HL-60/S4 (cell line): ENCODE data around the gene KIAA1671.

Experiments used
- in situ Hi-C: fragments of 300-500 bp; cut with MboI; formaldehyde crosslinking; loops from 2 replicates; pipeline ENCODE4 v1.14.3; 2022; ENCODE audit warnings: low sequenced_read_pairs

The KIAA1671 gene

GRCh38 chr22:25061605-25062376, 109.3 kb downstream of the KIAA1671 start:
- in situ Hi-C loops: no loop called here

DNA sequence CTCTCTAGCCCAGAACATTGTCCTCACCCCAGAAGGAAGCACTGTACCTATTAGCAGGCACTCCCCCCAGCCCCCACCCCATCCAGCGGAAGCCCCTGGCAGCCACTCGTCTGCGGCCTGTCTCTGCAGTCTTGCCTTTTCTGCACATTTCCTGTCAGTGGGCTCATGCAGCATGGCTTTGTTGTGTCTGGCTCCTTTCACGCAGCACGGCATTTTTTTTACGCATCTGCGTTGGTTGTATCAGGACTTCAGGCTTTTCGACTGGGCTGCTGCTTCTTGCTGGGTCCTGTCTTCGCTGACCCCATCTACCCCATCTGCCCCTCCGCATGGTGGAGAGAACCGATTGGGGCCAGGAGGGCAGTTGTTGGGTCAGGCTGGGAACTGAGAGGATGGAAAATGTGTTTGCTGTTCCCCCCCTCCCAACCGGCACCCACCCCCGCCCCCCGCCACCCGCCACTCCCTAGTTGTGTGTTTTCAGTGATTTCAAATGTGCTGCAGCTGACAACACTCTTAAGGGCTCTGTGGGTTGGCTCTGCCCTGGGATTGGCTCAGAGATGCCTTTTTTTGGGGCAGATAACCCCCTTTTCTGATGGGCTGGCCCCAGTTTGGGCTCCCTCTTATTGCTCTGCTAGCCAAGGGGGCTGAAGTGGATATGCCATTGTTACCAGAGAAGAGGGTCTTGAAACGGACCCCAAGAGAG, 110.0 kb downstream of the KIAA1671 start:
- in situ Hi-C loops: no loop called here

DNA sequence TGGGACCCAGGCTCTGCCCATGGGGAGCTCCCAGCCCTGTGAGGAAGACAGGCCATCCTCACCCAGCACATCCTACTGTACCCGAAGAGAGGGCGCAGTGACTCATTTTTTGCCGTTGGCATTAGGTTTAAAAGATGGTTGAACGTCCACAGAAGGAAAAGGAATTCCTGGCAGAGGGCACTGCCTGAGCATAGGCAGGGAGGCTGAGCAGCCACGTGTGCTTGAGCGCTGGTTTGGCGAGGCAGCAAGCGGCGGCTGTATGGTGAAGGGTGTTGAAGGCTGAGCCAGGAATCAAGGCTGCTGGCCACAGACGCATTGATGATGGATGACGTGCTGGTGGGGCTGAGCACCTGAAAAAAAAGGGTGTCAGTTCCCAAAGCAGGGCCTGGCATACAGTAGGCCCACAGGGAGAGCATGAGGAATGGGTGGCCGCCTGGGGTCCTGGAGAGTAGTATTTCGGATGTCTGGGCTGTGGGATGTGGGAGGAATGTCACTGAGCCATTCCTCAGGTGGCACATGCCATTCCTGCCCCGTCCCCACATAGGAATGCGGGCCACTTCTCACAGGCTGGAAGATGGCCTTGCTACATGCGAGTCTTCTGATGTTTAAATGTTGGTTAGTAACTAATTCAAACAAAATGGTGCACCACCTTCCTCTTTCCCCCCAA, 112.5 kb downstream of the KIAA1671 start:
- in situ Hi-C loops: no loop called here

- in situ Hi-C loops: no loop called here
Measured at GRCh38 chr22:25066861-25067435, 114.4 kb downstream of the KIAA1671 start.

GRCh38 chr22:25067851-25068421, 115.4 kb downstream of the KIAA1671 start:
- in situ Hi-C loops: no loop called here

DNA sequence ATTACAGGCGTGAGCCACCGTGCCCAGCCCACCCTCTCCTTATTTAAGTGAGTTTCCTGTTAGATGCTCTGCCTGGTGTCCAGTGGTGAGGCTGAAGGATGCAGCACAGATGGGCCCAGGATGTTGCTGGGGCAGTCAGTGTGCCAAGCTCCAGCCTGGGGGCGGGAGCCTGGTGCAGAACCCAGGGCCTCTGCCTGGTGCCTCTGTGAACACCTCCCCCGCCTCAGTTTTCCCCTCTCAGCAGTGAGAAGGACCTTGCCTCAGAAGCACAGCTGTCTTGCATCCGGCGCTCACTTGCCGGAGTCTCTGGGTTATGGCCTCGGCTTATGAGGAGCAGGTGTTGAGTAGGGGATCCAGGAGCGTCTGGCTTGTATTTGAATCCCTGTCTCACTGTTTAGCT, 116.2 kb downstream of the KIAA1671 start:
- in situ Hi-C loops: no loop called here

DNA sequence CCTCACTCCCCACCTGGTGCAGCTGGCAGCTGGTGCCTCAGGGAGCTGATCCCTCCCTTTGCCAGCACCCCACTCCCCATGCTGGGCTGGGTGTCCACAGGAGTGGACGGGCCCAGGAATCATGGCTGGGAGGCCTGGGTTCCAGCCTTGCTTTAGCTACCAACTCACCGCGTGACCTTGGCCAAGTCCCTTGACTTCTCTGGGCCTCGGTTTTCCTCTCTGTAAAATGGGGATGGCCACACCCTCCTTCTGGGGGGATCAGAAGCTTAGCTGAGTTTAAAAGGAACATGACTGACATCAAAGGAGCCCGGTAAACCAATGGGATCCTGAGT, 116.9 kb downstream of the KIAA1671 start:
- in situ Hi-C loops: no loop called here

DNA sequence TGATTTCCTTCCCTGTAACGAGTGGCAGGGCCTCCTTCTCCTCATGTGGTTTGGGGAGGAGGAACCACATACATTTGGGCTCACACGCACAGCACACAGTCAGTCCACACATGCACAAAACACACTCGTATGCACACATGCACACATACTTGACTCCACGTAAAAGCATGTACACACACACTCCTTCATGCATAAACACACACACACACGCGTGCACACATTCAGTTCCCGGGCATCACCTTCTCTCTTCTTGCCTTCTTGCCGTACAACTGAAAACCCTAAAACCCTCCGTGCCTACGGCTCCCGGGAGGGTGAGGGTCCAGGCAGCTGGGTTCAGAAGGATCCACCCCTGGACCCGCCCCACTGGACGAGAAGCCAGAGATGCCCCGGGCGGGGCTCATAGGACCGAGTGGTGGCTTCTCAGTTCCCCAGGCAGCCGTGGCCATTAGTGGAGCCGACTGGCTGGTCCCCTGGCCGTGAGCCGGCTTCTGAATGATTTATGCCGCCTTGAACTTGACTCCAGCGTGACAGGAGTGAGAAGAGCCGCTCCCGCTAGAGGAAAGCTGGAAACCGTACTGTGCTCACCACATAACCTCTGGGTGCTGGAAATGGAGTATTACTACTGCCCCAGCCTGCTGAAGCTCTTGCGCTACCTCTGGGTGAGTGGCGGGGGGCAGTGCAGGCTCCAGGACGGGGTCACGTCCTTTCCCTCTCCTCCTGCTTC, 117.4 kb downstream of the KIAA1671 start:
- in situ Hi-C loops: no loop called here

- in situ Hi-C loops: no loop called here
Measured at GRCh38 chr22:25070956-25071355, 118.4 kb downstream of the KIAA1671 start.

GRCh38 chr22:25071720-25072119, 119.2 kb downstream of the KIAA1671 start:
- in situ Hi-C loops: no loop called here

DNA sequence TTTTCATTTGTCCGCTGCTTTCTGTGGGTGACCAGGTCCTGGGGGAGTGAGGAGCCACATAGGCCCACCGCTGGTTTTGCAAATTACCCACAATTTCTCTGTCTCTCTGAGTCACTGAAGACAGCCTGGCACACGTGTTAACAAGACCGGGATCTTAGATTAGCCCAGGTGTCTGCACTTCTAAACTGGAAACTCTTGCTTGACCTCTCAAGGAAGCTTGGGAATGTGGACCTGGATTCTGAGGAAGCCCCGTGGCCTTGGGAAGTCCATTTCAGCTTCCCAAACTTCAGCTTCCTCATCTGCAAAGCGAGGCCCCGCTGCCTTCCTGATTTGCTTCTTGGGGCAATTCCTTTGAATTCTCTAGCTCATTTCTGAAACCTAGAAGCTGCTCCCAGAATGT, 119.9 kb downstream of the KIAA1671 start:
- in situ Hi-C loops: no loop called here

- in situ Hi-C loops: no loop called here
Measured at GRCh38 chr22:25076336-25076735, 123.8 kb downstream of the KIAA1671 start.

- in situ Hi-C loops: no loop called here
Measured at GRCh38 chr22:25077056-25077455, 124.5 kb downstream of the KIAA1671 start.

- in situ Hi-C loops: no loop called here
Measured at GRCh38 chr22:25077964-25078363, 125.4 kb downstream of the KIAA1671 start.

DNA sequence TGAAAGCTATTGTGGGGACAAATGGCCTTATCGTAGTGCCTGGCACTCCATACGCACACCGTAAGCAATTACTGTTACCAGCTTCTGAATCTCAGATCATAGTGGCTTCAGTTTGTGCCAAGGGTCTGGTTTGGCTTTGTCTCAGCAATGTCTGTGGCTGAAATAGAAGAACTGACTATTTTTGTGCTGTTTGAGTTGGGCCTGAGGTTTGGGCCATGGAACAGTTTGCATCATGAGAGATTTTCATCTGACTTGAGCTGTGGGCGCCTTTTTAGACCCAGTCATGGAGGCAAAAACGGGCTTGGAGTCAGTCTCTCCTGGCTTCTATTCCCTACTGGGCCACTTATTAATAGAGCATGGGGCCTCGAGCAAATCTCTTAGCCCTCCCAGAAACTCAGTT, 126.1 kb downstream of the KIAA1671 start:
- in situ Hi-C loops: no loop called here

GRCh38 chr22:25080855-25081254, 128.3 kb downstream of the KIAA1671 start:
- in situ Hi-C loops: no loop called here

GRCh38 chr22:25081409-25081824, 128.9 kb downstream of the KIAA1671 start:
- in situ Hi-C loops: no loop called here

DNA sequence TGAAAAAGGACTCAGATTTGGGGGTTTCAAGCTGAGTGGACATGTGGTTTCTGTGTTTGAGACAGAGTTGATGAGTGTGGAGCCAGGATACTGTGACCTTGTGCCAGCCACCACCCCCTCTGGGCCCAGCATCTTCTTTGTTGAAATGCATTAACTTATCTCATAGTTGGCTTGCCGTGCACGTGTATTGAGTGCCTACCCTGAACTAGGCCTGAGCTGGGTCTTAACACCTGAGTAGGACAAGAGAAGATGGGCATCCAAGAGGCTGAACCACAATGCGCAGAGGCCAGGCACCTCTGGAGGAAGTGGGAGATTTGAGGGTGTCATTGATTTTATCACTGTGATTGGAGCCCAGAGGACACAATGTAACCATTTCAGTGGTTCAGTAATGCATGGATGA, 129.6 kb downstream of the KIAA1671 start:
- in situ Hi-C loops: no loop called here

DNA sequence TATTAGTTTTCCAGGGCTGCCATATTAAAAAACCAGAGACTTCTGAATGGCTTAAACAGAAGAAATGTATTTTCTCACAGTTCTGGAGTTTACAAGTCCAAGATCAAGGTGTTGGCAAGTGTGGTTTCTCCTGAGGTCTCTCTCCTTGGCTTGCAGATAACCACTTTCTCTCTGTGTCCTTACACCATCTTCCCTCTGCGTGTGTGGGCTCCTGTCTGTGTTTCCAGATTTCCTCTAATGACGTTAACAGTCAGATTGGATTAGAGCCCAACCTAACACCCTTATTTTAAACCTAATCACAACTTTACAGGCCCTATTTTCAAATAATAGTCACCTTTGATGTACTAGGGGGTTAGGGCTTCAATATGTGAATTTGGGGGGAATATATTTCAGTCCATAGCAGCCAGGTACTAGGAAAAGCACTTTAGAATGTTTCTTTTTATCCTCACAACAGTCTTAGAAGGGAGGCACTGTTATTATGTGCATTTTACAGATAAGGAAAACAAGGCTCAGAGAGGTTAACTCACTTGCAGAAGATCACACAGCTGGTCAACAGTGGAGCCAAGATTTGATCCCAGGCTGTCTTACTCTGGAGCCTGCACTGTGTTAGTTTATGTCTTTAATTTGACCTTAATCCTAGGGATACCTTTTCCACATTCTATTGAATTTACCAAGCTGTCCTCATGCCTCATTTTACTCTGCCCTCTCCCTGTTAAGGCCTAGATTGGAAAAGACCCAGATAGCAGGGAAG, 130.7 kb downstream of the KIAA1671 start:
- in situ Hi-C loops: no loop called here

DNA sequence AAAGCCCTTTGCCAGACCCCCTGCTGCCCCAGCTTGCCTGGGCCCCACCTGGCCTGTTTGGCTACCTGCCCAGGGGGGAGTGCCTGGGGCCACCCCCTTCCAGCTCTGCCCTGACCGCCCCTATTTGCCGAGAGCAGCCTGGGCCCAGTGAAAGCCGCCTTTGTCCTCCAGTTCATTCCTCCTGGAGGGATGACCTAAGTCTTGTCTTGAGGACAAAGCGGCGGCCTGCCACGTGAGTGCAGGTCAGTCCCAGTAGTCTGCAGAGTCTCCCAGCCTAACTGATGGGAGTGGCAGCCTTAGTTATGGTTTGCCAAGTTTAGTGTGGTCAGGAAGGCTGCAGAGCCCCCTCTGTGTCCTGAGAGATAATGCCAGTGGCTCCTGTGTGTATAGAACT, 131.3 kb downstream of the KIAA1671 start:
- in situ Hi-C loops: no loop called here
